AG04450 (cell line): ENCODE results near the gene PKIG. TPM values are rescaled to one million over a fixed set of nuclear protein-coding genes. Genes with fewer than 3 reads are reported as not detected.
A peak's percentile ranks its signal among the peaks of the same experiment; 100 is the strongest.

Experiments used
- CTCF ChIA-PET: fragments of 300-600, 350-600 bp; formaldehyde crosslinking; extraction: SDS; loops from one replicate; lab custom pipeline; 2022; ENCODE audit warnings: antibody characterized with exemption, inconsistent platforms; lab: Charles Lee
- POLR2A ChIA-PET: fragments of 350-600 bp; formaldehyde crosslinking; extraction: SDS; loops from one replicate; lab custom pipeline; 2021; ENCODE audit warnings: antibody characterized with exemption, inconsistent platforms; lab: Yijun Ruan, JAX
- DNase-seq: peaks from one replicate; pipeline ENCODE4 v3.0.0-alpha.2; 2011; ENCODE audit warnings: low read depth, low spot score
- H3K27ac ChIP-seq: one replicate; pipeline ENCODE4 v1.5.1; 2012; ENCODE audit warnings: low read depth, low read length, control low read depth
- H3K27me3 ChIP-seq: one replicate; pipeline ENCODE4 v1.6.0; 2012; ENCODE audit warnings: low read length; ENCODE audit not compliant: control insufficient read depth, insufficient read depth
- H3K4me3 ChIP-seq: 2 replicates; pipeline ENCODE4 v1.5.1; 2011; ENCODE audit warnings: mild to moderate bottlenecking, low read depth, low read length, control low read depth
- H3K9me3 ChIP-seq: 2 replicates; pipeline ENCODE4 v1.5.1; 2012; ENCODE audit warnings: low read length; ENCODE audit not compliant: control insufficient read depth, insufficient read depth
- polyA plus RNA-seq: library from polyadenylated mRNA; depleted of rRNA; stranded (reverse); fragments of >200 nt; gene quantifications from 2 replicates; pipeline ENCODE4 v1.2.3, GENCODE V29; 2011
- TF ChIP-seq, protein P1 (sequence below): IDR thresholded peaks from 2 replicates; pipeline ENCODE4 v1.5.1; 2011; ENCODE audit warnings: low read depth, low read length, control low read depth, inconsistent platforms

The PKIG gene
- polyA plus RNA-seq, 1 experiment = 107 TPM

DNA sequence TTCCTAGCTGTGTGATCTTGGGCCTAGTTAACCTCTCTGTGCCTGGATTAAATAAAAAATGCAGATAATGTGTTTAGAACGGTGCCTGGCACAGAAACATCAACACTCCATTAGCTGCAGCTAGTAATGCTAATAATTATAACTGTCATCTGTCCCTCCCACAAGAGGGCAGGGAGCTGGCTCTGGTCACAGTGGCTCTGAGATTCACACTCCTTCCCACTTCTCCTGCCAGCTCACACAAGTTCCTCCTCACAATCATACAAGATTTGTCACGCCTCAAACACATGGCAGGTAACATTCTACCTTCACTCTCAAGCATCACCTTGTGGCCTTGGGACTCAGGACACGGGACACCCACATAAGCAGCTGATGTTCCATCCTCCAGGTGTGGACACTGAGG lies 66.7 kb downstream of the PKIG start:
- Histone ChIP-seq H3K9me3 (no peaks in the 10 kb centered on the region; the same call in 1 of the 2 replicates), H3K27ac (no peak overlapping the region), H3K4me3 (no peak overlapping the region), H3K27me3 (peaks cover 10% of the 10 kb centered on the region)
- TF ChIP-seq, protein P1, sequence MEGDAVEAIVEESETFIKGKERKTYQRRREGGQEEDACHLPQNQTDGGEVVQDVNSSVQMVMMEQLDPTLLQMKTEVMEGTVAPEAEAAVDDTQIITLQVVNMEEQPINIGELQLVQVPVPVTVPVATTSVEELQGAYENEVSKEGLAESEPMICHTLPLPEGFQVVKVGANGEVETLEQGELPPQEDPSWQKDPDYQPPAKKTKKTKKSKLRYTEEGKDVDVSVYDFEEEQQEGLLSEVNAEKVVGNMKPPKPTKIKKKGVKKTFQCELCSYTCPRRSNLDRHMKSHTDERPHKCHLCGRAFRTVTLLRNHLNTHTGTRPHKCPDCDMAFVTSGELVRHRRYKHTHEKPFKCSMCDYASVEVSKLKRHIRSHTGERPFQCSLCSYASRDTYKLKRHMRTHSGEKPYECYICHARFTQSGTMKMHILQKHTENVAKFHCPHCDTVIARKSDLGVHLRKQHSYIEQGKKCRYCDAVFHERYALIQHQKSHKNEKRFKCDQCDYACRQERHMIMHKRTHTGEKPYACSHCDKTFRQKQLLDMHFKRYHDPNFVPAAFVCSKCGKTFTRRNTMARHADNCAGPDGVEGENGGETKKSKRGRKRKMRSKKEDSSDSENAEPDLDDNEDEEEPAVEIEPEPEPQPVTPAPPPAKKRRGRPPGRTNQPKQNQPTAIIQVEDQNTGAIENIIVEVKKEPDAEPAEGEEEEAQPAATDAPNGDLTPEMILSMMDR = no peak
- DNase-seq = no peak
- ChIA-PET POLR2A (no interaction called here), CTCF (interaction anchor here (2.1 kb wide), 1 partner anchor 34 kb away, joined by 6 read pairs; no protein-coding TSS in a partner anchor)

DNA sequence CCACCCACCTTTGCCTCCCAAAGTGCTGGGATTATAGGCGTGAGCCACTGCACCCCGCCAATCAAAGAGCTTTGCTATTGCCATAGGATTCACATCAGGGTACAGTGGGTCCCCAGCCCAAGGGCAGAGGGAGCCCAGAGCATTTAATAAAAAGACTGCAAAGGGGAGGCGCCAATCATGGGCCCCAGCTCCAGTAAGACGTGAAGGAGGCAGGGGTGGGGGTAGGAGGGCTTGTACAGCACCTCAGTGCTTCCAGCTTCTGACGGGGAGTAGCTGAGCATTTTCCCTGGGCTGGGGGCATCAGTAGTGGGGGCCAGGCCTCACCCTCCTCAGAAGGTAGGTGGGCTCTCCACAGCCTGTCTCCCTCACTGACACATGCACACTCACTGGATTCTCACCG lies 67.6 kb downstream of the PKIG start:
- POLR2A ChIA-PET = no interaction called here
- Histone ChIP-seq H3K9me3 (no peaks in the 10 kb centered on the region; the same call in none of the 2 replicates), H3K4me3 (no peak overlapping the region), H3K27ac (no peak overlapping the region), H3K27me3 (peaks cover 17% of the 10 kb centered on the region)
- TF ChIP-seq, protein P1 = no peak
- CTCF ChIA-PET = interaction anchor here (0.6 to 2.1 kb wide), 3 partner anchors 33 to 162 kb away, joined by 3 to 6 read pairs (median 5); no protein-coding TSS in a partner anchor
- DNase-seq = no peak

DNA sequence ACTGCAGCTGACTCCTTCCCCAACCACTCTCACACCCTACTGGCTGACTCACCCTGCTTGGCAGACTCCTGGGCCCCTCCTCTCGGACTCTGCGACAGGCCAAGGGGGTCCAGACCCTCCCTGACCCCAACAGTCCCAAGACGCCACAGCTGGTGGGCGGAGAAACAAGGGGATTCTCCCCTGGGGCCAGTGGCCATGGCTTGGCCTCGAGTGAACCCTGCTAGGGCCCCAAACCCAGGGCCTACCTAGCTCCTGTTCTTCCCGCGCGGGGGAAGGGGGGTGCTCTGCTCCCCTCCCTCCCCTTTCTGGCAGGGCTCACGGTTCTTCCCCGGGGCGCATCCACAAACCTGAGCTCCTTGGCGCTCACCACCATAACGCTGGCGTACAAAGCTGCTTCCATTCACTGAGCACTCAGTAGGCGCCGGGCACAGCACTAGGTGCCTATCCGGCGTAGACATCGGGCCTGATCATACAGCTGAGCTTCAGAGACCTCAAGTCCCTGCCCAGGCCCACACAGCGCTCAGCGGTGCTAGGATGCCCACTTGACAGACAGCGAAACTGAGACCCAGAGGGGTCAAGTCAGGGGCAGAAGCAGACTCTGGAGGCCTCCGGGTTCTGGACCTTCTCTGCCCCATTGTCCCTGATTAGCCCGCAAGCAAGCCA lies 68.5 kb downstream of the PKIG start:
- ChIA-PET CTCF (interaction anchor here (1.1 to 2.8 kb wide), 3 partner anchors 34 to 82 kb away, joined by 3 to 8 read pairs (median 4); no protein-coding TSS in a partner anchor), POLR2A (no interaction called here)
- no peak for DNase-seq
- Histone ChIP-seq H3K4me3 (peak overlapping the region; percentile 57), H3K27ac (no peak overlapping the region), H3K9me3 (no peaks in the 10 kb centered on the region; the same call in none of the 2 replicates), H3K27me3 (peaks cover 26% of the 10 kb centered on the region)
- TF ChIP-seq, protein P1 = no peak

DNA sequence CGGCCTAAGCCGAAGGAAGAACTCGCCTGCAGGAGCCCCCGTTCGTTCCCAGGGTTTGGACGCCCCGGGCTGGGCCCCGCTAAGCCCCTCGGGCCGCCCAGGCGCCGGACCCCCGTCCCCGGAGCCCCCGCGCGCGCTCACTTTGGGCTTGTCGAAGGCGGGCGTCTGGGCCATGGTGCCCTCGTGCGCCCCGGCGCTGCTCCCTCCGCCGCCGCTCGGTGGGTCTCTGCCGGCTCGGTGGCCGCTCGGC lies 69.0 kb downstream of the PKIG start:
- Histone ChIP-seq H3K27me3 (peaks cover 27% of the 10 kb centered on the region), H3K27ac (no peak overlapping the region), H3K9me3 (no peaks in the 10 kb centered on the region; the same call in none of the 2 replicates), H3K4me3 (peak overlapping the region; percentile 57)
- CTCF ChIA-PET = interaction anchor here (1.5 to 2.8 kb wide), 2 partner anchors 34 to 82 kb away, joined by 4 to 8 read pairs; no protein-coding TSS in a partner anchor
- DNase-seq = no peak
- TF ChIP-seq, protein P1 = no peak
- POLR2A ChIA-PET = interaction anchor here (0.7 kb wide), 1 partner anchor 53 kb away, joined by 8 read pairs; no protein-coding TSS in a partner anchor
